GM12801 (cell line): ENCODE data around the gene LRCH3.

Source experiments
- CTCF ChIP-seq: IDR thresholded peaks from one replicate; pipeline ENCODE4 v1.5.1; 2011; ENCODE audit warnings: control low read depth; ENCODE audit not compliant: insufficient read length; ENCODE audit errors: extremely low read depth

Gene LRCH3

DNA sequence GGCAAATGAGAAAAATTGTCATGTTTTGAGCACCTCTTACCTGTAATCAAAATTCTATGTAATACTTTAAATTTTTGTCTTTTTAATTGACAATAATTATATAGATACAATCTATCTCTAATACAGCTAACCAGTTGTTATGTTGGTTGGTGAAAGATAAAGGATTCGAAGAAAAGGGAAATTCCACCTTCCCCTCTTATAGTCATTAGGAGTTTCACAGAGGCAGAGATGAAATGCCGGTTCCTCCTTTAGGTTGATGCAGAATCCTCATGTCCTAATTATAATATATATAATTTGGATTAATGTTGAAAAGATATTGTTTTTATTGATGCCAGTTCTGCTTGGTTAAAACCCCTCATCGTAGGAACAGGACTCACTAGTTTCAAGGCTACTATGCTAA is 67.1 kb downstream of the LRCH3 start:
- no peak for TF ChIP-seq CTCF

DNA sequence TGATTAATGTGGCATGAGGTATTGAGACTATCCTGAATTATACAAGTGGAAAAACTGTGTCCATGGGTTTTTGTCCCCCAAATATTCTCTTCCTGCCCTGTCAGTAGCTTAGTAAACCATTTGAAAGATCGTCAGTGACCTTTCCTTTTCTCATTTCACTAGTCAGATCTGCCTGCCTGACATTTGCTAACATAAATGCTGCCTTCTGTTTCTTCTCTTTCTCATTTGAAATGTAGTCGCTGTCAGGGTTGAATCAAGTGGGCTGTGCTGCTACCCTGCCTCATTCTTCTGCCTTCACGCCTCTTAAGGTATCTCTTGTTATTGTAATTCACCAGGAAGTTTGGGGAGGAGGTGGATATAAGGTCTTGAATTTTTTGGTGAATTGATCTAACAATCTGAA is 67.5 kb downstream of the LRCH3 start:
- TF ChIP-seq CTCF = no peak

- TF ChIP-seq CTCF = no peak
These were observed 75.0 kb downstream of the LRCH3 start for GRCh38 chr3:197866035-197866434.

- no peak for TF ChIP-seq CTCF
These were observed 82.3 kb downstream of the LRCH3 start for GRCh38 chr3:197873329-197873728.

- no peak for TF ChIP-seq CTCF
These were observed 83.0 kb downstream of the LRCH3 start for GRCh38 chr3:197874064-197874463.

DNA sequence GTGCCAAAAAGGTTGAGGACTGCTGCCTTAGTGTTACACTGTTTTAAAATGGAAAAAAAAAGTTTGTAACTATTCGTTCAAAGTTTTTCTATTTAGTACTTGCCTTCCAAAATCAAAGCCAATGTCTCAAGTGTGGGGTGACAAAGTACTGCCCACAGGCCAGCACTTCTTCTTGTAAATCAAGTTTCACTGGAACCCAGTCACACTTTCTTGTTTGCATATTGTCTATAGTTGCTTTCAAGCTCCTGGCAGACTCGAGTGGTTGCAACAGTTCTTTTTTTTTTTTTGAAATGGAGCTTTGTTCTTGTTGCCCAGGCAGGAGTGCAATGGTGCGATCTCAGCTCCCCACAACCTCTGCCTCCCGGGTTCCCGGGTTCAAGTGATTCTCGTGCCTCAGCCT is 83.6 kb downstream of the LRCH3 start:
- TF ChIP-seq CTCF = no peak

GRCh38 chr3:197877902-197878301 is 86.8 kb downstream of the LRCH3 start:
- no peak for TF ChIP-seq CTCF

DNA sequence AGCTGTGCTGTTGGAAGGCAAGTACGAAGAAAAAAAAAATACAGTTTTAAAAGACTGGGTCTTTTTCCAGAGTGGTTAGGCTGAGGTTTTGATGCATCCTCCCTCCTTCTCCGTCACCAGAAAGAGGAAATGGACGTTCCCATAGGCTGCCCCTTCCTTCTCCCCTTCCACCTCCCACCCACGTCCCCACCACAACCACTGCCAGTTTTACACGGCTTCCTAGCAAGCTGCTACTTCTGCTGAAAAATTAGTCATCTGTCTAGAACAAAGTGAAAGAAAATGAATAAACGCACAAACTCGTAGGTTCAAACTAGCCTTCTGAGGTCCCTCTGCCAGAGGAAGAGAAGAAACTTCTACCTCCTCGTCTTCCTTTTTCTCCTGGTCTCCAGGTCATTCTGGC is 87.4 kb downstream of the LRCH3 start:
- no peak for TF ChIP-seq CTCF
